ENCODE results near the gene ADIPOQ.
A peak's percentile ranks its signal among the peaks of the same experiment; 100 is the strongest.
"Not testable (repeated sequence)": the region's sequence is repeated elsewhere in the genome, so short reads cannot be mapped to it uniquely, and the experiment has no call there.

Gene ADIPOQ

DNA sequence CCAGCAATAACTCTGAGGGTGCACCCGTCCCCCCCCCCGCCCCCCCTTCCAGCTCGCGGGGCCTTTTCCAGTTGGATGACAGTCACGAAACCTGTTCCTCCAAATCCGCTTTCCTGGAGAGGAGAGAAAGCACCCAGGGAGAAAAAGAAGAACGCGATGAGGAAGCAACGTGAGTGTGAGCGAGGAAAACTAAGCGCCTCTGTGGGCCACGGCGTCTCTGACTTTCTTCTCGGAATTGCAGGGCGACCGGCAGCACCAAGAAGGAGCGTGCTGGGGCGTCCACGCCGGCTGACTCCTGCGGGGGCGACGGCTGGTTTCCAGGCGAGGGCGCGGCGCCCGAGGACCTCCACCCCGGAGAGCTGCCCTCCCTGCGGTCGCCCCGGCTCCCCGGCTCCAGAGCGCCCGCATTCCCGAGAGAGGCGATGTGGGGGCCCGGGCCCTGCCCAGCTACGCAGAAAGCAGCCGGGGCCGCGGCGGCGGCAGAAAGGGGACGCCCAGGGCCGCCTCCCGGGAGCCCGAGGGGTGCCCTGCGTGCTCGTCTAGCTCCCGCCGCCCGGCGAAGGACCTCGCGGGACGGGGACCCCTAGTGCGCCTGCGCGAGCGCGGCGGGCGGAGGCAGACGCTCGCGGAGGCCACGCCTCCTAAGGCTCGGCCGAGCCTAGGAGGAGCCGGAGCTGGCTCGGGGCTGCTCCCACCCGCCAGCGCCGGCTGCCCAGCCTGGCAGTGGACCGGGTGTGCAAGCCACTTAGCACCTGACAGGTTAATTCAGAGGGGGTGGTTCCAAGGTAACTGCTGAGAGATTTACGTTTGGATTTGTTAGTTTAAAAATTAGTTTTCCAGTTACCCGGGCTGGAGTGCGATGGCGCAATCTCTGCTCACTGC lies 15.3 kb upstream of the ADIPOQ start:
- peak; percentile 59 for DNase-seq

DNA sequence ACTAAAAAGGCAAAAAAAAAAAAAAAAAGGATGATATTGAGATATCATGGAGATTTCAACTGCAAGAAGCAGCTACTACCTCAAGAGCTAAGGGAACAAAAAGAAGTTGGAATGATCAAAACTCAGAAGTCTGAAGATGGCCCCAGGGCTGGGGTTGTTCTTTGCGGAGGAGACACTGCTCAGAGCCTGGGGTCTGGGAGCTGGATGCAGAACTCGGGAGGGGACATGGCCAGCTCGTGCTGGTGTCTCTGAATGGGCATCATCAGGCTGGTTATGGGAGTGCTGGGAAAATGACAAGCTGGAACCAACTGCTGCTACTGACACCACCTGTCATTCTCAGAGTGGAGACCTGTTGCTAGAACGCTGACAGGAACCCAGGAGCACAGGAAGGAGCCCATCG lies 14.2 kb upstream of the ADIPOQ start:
- DNase-seq = no peak

DNA sequence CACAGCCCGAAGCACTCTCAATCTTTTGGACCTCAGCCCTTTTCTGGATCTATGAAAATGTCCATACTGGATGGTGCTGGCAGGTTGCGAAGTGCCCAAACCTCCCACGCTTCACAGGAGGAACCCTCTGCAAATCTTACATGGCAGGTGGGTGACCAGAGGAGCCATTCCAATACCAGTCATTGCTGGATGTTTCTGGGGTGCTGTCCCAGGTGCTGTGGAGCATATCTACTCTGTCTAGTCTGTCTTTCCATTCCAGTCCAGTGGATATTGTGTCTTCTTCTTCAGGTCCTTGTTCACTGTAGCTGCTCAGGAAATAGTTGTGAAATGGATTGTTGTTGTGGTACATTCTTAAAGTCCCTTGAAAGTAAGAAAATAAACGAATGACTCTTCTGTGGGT lies 10.7 kb upstream of the ADIPOQ start:
- DNase-seq = no peak

DNA sequence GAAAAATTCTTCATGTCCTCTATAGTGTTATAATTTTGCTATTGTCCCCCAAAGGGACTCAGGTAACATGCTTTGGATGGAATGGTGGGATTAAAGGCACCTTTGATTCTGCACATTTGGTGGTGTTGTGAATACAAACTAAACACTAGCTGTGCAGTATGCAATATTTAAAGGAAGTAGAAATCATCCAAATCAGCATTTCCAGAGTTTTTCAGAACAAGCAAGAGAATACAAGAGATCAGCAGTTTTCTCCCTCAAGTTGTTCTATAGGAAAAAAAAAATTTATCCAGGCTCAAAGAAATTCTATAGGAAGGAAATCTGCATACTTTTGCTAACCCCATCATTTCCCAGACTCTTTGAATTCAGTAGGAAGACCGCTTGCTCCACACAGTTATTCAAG lies 10.2 kb upstream of the ADIPOQ start:
- no peak for DNase-seq

DNA sequence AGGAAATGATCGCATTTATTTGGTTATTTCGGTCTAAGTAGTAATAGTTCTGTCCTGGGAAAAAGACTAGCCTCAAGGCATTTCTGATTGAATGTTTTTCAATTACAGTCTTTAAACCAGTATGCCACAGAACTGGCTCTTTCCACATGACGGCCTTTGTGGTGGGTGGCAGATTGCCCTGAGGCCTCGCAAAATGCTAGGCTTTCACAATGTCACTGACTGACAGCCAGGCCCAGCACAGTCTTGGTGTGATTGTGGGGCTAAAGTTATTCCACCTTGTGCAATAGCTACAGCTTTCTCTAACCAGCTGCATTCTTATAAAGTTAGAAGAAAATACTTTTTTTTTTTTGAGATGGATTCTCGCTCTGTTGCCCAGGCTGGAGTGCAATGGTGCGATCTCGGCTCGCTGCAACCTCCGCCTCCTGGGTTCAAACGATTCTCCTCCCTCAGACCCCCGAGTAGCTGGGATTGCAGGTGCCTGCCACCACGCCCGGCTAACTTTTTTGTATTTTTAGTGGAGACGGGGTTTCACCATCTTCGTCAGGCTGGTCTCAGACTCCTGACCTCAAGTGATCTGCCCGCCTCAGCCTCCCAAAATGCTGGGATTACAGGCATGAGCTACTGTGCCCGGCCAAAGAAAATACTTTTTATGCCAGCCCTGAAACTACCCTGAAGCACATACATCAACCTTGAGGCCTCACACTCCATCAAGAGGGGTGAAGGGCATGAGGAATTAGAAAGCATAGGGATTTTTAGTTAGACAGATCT lies 2.5 kb upstream of the ADIPOQ start:
- no peak for DNase-seq

DNA sequence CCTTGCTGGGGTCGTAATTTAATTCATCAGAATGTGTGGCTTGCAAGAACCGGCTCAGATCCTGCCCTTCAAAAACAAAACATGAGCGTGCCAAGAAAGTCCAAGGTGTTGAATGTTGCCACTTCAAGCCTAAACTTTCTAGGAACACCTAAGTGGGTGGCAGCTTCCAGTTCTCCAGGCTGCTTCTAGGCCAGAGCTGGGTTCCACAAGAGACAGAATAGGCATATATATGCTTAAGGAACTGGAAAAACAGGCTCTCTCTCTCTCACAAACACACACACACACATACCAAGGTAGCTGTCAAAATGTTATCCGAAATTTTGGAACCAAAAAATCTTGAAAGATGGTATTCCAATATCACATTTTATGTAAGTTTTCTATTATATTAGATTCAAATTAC lies 890 bp upstream of the ADIPOQ start:
- no peak for DNase-seq

DNA sequence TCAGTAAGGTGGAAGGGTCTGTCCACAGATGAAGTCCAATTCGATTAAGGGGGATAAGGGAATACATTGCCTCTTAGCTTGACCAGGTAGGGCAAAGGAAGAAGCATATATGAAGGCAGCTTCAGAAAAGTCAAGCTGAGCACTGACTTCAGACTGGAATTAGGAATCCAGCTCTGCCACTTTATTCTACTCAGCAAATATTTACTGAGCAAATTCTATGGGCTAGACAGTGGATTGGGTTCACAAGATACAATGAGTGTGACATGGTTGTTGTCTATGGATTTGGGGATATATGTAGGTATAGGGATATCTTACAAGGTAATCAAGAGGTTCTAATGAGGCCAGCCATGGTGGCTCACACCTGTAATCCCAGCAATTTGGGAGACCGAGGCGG lies 526 bp downstream of the ADIPOQ start:
- DNase-seq = no peak

DNA sequence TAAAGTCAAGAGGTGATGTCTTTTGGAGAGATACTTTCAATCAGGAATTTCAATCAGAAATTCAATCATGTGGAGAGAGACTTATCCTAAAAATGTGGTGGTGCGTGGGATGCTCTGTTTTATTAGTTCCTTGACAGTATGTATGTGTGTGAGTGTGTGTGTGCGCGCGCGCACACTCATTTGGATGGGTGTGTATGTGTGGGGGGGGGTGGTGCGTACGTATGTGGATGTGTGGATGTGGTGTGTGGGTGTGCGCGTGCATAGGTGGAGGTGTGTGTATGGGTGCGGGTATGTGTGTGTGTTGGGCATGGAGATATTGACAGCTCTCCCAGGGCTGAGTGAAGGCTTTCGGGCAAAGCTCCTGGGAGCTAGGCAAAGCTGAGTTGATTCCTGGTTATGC lies 2.4 kb downstream of the ADIPOQ start:
- no peak for DNase-seq

DNA sequence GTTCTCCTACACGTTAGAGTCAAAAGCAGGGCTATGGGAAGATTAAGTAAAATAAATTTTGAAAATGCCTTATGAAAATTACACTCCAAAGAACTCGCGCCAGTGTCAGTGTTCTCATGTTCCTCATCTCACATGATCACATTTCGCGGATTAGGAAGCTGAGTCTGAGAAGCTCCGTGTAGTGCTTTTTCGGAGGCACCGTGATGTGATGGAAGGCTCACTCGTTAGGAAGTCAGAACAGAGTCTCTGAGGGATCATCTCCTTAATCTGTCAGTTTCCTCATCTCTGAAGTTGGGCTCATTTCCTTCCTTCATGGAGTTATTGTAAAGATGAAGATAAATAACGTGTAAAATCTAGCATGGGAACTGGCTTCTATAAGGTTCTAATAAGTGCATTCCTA lies 3.2 kb downstream of the ADIPOQ start:
- DNase-seq = no peak

DNA sequence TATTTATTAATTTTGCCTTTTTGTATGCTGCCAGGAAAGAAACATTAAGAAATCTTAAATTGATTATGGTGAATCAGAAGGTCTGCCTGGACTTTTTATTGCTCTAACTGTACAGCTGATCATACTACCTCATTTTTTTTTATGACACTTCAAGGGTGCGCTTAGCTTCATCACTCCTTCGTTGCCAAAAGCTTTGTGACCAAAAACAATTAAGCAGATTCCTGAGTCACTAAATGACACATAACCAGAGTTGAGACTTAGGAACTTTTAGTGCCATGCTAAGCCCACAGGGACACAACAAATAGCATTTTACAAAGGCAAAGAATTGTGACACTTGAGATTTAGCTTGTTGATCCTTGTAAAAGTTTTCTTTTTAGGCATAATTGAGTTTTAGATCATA lies 4.9 kb downstream of the ADIPOQ start:
- DNase-seq = no peak

DNA sequence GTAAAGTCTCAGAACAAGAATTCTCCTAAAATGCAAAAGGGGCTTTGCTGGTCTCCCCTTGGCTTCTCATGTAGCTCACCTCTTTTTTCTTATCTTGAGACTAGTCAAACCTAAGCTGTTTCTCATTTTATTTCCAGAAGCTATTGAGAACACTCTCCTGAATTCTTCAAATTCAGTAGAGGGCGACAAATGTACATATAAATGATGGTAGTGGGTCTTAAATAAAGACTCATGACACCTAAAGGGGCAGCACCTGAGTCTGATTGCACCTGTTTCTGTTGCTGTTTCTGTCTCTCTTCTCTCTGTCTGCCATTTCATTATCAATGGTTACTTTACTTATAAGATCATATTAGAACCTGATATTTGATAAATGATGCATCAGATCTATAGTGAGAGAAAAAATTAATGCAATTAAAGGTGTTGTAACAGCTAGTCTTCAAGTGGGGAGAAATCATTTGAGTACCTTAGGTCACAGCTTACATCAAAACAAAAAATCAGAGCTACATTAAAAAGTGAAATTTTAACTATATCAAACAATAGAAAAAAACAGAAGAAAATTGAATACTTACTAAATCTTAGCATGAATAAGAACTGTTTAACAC lies 7.0 kb downstream of the ADIPOQ start:
- DNase-seq = no peak

DNA sequence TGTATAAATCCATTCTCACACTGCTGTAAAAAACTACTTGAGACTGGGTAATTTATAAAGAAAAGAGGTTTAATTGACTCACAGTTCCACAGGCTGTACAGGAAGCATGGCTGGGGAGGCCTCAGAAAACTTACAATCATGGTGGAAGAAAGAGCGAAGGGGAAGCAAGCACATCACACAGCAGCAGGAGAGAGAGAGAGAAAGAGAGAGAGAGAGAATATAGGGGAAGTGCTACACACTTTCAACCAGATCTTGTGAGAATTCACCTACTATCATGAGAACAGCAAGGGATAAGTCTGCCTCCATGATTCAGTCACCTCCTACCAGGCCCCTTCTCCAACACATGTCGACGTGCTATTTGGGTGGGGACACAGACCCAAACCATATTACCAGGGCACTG lies 9.3 kb downstream of the ADIPOQ start:
- DNase-seq = not testable (repeated sequence)

DNA sequence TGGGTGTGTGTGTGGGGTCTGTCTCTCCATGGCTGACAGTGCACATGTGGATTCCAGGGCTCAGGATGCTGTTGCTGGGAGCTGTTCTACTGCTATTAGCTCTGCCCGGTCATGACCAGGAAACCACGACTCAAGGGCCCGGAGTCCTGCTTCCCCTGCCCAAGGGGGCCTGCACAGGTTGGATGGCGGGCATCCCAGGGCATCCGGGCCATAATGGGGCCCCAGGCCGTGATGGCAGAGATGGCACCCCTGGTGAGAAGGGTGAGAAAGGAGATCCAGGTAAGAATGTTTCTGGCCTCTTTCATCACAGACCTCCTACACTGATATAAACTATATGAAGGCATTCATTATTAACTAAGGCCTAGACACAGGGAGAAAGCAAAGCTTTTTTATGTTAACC lies 10.5 kb downstream of the ADIPOQ start:
- DNase-seq = no peak

DNA sequence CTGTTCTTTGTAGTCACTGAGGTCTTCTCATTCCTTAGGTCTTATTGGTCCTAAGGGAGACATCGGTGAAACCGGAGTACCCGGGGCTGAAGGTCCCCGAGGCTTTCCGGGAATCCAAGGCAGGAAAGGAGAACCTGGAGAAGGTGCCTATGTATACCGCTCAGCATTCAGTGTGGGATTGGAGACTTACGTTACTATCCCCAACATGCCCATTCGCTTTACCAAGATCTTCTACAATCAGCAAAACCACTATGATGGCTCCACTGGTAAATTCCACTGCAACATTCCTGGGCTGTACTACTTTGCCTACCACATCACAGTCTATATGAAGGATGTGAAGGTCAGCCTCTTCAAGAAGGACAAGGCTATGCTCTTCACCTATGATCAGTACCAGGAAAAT lies 11.6 kb downstream of the ADIPOQ start:
- no peak for DNase-seq

DNA sequence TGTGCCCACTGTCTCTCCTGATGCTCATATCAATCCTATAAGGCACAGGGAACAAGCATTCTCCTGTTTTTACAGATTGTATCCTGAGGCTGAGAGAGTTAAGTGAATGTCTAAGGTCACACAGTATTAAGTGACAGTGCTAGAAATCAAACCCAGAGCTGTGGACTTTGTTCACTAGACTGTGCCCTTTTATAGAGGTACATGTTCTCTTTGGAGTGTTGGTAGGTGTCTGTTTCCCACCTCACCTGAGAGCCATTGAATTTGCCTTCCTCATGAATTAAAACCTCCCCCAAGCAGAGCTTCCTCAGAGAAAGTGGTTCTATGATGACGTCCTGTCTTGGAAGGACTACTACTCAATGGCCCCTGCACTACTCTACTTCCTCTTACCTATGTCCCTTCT lies 12.4 kb downstream of the ADIPOQ start:
- no peak for DNase-seq

DNA sequence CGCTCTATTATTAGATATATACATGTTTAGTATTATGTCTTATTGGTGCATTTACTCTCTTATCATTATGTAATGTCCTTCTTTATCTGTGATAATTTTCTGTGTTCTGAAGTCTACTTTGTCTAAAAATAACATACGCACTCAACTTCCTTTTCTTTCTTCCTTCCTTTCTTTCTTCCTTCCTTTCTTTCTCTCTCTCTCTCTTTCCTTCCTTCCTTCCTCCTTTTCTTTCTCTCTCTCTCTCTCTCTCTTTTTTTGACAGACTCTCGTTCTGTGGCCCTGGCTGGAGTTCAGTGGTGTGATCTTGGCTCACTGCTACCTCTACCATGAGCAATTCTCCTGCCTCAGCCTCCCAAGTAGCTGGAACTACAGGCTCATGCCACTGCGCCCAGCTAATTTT lies 15.2 kb downstream of the ADIPOQ start:
- no peak for DNase-seq

DNA sequence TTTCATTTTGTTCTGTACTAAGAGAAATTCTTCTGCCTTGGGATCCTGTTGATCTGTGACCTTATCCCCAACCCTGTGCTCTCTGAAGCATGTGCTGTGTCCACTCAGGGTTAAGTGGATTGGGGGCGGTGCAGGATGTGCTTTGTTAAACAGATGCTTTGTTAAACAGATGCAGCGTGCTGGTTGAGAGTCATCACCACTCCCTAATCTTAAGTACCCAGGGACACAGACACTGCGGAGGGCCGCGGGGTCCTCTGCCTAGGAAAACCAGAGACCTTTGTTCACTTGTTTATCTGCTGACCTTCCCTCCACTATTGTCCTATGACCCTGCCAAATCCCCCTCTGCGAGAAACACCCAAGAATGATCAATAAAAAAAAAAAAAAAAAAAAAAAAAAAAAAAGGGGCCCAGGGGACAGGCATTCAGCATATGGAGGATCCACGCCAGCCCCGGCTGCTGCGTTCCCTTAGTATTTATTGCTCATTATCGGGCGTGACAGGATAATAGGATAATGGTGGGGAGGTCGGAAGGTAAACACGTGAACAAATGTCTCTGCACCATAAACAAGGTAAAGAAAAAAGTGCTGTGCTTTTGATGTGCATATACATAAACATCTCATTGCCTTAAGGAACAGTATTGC lies 22.8 kb downstream of the ADIPOQ start:
- not testable (repeated sequence) for DNase-seq

DNA sequence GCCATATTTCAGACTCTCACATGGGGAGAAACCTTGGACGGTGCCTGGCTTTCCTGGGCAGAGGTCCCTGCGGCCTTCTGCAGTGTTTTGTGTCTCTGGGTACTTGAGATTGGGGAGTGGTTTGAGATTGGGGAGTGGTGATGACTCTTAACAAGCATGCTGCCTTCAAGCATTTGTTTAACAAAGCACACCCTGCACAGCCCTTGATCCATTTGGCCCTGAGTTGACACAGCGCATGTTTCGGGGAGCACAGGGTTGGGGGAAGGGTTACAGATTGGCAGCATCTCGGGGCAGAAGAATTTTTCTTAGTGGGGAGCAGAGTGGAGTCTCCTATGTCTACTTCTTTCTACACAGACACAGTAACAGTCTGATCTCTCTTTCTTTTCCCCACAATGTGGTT lies 23.6 kb downstream of the ADIPOQ start:
- not testable (repeated sequence) for DNase-seq

DNA sequence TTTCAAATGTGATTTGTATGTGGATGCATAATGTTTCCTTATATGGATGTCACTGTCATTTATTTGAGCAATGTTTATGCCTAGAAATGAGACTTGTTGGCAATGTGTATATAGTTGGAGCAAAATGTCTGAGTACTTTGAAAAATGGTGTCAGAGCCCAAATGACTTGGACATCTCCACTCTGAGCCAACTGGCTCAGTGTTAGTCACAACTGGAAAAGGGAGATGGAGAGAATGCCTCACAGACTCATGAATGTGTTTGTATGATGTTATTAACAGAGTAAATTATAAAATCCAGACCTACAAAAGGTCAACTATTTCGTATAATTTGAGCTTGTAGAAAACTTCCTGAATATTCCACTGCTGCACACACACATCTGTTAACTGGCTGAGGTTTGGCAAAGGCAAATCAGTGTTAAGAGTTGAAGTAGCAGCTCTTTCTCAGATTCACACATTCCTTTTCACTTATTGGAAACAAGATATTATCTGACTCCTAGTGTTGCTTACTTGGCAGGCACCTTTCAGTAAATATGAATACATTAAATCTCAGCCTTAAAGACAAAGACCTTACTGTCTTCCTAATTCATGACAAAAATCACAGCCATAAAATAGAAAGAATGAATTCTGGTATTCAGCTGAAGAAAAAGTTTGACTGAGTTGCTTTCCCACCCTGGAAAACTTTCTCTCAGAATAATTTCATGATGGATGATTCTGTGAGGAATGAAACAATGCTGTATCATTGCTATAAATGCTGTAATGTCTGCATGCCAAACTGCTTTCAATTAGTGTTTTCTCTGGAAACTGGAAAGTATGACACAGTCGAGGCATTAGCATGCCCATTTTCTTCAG lies 27.0 kb downstream of the ADIPOQ start:
- DNase-seq = no peak

DNA sequence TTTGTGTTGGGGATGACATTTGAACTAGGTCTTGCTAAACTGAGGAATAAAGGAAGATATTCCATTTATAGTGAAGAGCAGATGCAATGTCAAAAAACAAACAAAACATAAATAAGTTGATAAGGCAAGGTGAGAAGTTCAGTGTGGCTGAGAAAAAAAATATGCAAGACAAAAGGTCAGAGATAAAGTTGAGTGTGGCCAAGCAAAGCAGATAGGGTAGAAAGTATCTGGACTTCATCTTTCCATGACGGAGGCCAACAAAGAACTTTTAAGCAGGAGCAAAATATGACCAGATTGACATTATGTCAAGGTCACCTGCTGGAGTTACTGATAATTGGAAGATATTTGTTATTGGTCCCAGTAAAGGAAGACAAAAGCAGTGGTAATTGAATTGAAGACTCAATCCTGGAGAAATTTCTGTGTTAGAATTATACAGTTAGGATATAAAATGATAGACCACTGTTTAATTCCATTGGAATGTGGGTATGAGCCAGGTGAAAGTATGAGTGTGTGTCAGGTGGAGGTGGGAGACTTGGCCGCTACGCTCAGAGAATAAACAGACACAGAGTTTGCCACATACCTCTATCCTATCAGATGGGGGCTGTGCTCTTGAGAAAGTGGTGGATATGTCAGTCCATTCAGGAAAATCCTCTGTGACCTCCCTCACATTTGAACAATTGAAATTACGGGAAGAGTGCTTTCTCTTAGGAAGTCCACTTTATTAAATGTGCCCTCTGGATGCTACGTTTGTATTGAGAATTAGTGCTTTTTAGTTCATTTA lies 28.1 kb downstream of the ADIPOQ start:
- no peak for DNase-seq

DNA sequence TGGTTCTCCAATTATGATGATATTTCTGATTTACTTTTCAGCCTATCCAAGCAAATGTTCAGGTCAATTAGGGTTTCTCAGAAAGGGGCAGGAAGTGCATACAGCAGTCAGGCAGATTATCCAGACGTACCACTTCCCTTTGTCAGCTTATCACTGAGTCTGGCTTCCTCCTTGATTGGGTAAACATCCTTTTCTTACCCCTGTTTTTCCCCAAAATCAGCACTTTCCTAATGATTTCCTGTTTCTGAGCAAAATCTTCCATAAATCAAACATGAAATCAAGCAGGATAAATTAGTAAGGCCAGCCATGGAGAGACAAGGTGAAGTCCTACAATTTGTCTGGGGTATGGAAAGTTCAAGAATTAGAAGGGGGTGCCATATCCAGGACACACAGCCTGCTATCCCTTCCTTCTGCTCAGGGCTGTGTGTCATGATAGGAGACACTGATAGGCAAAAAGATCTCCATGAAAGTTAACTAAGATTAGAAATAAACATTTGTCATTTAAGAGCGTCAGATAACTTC lies 29.0 kb downstream of the ADIPOQ start:
- DNase-seq = no peak

Data from amniotic stem cell (primary cell).